Bronchial smooth muscle cell (primary cell): ENCODE measurements around the gene NSMCE3. TPM values are rescaled to one million over a fixed set of nuclear protein-coding genes. Genes with fewer than 3 reads are reported as not detected.

Experiments
- total RNA-seq: library from RNA; depleted of rRNA; stranded (reverse); fragments of >200 nt; gene quantifications from 2 replicates; pipeline ENCODE4 v1.2.1, GENCODE V29; 2014

The NSMCE3 gene
- 4.4 and 7.3 TPM in 2 replicates for total RNA-seq

DNA sequence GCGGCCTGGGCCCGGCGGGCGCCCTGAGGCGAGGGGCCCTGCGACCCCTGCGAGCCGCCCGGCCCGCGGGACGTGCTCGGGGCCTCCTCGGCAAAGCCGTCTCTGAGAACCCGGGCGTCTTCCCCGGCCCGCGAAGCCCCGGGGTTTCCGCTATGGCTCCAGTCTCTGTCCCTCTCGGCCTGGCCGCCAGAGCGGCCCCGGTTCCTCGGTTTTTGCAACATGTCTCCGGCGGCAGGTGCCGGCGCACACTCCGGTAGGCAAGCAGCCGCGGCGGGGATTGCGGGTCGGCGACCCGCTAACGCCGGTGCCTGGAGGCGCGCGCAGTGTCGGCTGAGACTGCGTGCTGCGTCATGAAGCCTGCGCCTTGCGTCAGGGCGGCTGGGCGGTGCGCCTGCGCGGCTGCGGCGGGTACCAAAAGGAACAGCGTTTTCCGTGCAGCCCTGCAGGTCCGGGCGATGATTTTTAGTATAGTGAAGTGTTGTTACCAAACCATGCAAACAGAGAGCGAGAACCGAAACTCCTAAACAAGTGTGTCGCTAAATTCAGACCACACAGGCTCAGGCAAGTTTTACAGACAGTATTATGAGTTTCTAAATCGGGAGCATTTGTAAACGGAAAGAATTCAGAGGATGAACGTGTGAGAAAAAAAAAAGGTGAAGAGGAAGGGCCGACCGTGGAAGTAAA lies at the start of gene NSMCE3:
Gene NSMCE3 (minus strand): TSS at position 338 of the 684 bp plus-strand sequence. CDS start 117 bp downstream, at position 221.

